Astrocyte (in vitro differentiated cells and primary cell): Measurements from ENCODE around the gene KRT222. TPM values are rescaled to one million over a fixed set of nuclear protein-coding genes. Genes with fewer than 3 reads are reported as not detected.

ENCODE experiments used
- DNase-seq: peaks from one replicate; pipeline ENCODE4 v3.0.0-alpha.2; 2010; ENCODE audit warnings: low read depth
- FAIRE-seq: peaks from 2 replicates; lab custom pipeline; 2011; peaks lifted over from hg19 to GRCh38; lab: Jason Lieb, UNC
- H2AFZ ChIP-seq: 2 replicates; pipeline ENCODE4 v1.6.0; 2012; ENCODE audit warnings: low read depth, low read length, inconsistent platforms
- H3K27ac ChIP-seq: 2 replicates; pipeline ENCODE4 v1.5.1; 2011; ENCODE audit warnings: low read depth, low read length, inconsistent platforms
- H3K27me3 ChIP-seq: 2 replicates; pipeline ENCODE4 v1.6.0; 2011; ENCODE audit warnings: low read length, inconsistent platforms; ENCODE audit not compliant: insufficient read depth
- H3K36me3 ChIP-seq: 2 replicates; pipeline ENCODE4 v1.5.1; 2011; ENCODE audit warnings: low read length, inconsistent platforms; ENCODE audit not compliant: insufficient read depth
- H3K4me1 ChIP-seq: 2 replicates; pipeline ENCODE4 v1.5.1; 2011; ENCODE audit warnings: low read length, inconsistent platforms; ENCODE audit not compliant: insufficient read depth
- H3K4me2 ChIP-seq: 2 replicates; pipeline ENCODE4 v1.6.0; 2012; ENCODE audit warnings: low read length, inconsistent platforms
- H3K4me3 ChIP-seq: 2 replicates; pipeline ENCODE4 v1.5.1; 2011; ENCODE audit warnings: low read depth, mild to moderate bottlenecking, low read length, inconsistent platforms; ENCODE audit not compliant: insufficient read depth
- H3K79me2 ChIP-seq: 2 replicates; pipeline ENCODE4 v1.6.0; 2012; ENCODE audit warnings: mild to moderate bottlenecking, low read length, inconsistent platforms; ENCODE audit not compliant: insufficient read depth
- H3K9ac ChIP-seq: 2 replicates; pipeline ENCODE4 v1.6.0; 2012; ENCODE audit warnings: mild to moderate bottlenecking, low read length, inconsistent platforms
- H3K9me3 ChIP-seq: 2 replicates; pipeline ENCODE4 v1.5.1; 2012; ENCODE audit warnings: low read depth, mild to moderate bottlenecking, low read length, inconsistent platforms; ENCODE audit not compliant: insufficient read depth
- H4K20me1 ChIP-seq: 2 replicates; pipeline ENCODE4 v1.6.0; 2012; ENCODE audit warnings: low read length, inconsistent platforms; ENCODE audit not compliant: insufficient read depth
- H3K27ac Mint-ChIP-seq: one replicate; pipeline ENCODE4 v1.8.0; 2021; ENCODE audit warnings: mild to moderate bottlenecking, mixed read lengths; ENCODE audit not compliant: unreplicated experiment
- H3K27me3 Mint-ChIP-seq: one replicate; pipeline ENCODE4 v1.8.0; 2021; ENCODE audit warnings: low read depth, mixed read lengths; ENCODE audit not compliant: unreplicated experiment
- H3K36me3 Mint-ChIP-seq: one replicate; pipeline ENCODE4 v1.8.0; 2021; ENCODE audit warnings: low read depth, mixed read lengths; ENCODE audit not compliant: unreplicated experiment
- H3K4me1 Mint-ChIP-seq: one replicate; pipeline ENCODE4 v1.8.0; 2021; ENCODE audit warnings: low read depth, mixed read lengths; ENCODE audit not compliant: unreplicated experiment
- H3K4me3 Mint-ChIP-seq: one replicate; pipeline ENCODE4 v1.8.0; 2021; ENCODE audit warnings: mild to moderate bottlenecking, moderate library complexity, mixed read lengths; ENCODE audit not compliant: unreplicated experiment
- H3K9me3 Mint-ChIP-seq: one replicate; pipeline ENCODE4 v1.8.0; 2021; ENCODE audit warnings: mild to moderate bottlenecking, mixed read lengths; ENCODE audit not compliant: unreplicated experiment
- EZH2 ChIP-seq: IDR thresholded peaks from 2 replicates; pipeline ENCODE4 v1.6.1; 2012; ENCODE audit warnings: mild to moderate bottlenecking, low read length, inconsistent platforms; ENCODE audit not compliant: insufficient read depth
- total RNA-seq: library from RNA; stranded (reverse); gene quantifications from 2 replicates; pipeline ENCODE4 v1.2.1, GENCODE V29; 2021
- TF ChIP-seq, protein P1 (sequence below): IDR thresholded peaks from 2 replicates; pipeline ENCODE4 v1.5.1; 2011; ENCODE audit warnings: low read depth, mild to moderate bottlenecking, inconsistent platforms, low read length, moderate library complexity; ENCODE audit not compliant: insufficient read depth

The KRT222 gene
- total RNA-seq, 1 donor from 2014 or later: 0.14 TPM

DNA sequence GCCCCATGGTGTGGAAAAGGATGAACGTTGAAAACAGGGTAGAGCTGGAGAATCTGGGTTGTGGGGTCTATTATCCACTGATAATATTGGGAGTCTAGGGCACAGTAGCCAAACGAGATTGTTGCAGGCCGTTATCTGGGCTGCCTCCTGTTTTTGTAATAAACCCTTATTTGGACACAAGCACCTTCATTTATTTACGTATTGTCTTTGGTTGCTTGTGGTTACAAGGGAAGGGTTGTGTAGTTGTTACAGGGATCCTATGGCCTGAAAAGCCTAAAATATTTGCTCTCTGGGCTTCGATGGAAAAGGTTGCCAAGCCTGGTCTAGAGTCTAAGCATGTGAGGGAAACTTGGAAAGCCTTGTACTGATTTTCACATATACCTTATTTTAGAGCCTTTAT is 13.0 kb downstream of the KRT222 start:
- Mint-ChIP-seq H3K4me3 (no peak overlapping the region), H3K27ac (no peak overlapping the region), H3K27me3 (no peaks in the 10 kb centered on the region), H3K36me3 (no peaks in the 10 kb centered on the region), H3K4me1 (peaks cover 3% of the 10 kb centered on the region), H3K9me3 (no peaks in the 10 kb centered on the region)
- H3K79me2 ChIP-seq: peaks cover 15% of the 10 kb centered on the region
- no peak overlapping the region for H3K27ac ChIP-seq
- FAIRE-seq: no peak
- no peaks in the 10 kb centered on the region for H3K36me3 ChIP-seq
- H3K9me3 ChIP-seq: no peaks in the 10 kb centered on the region
- H3K27me3 ChIP-seq: peaks cover 2% of the 10 kb centered on the region
- no peak for DNase-seq
- peaks cover 9% of the 10 kb centered on the region for H3K4me1 ChIP-seq
- no peaks in the 10 kb centered on the region for H4K20me1 ChIP-seq
- TF ChIP-seq, protein P1, sequence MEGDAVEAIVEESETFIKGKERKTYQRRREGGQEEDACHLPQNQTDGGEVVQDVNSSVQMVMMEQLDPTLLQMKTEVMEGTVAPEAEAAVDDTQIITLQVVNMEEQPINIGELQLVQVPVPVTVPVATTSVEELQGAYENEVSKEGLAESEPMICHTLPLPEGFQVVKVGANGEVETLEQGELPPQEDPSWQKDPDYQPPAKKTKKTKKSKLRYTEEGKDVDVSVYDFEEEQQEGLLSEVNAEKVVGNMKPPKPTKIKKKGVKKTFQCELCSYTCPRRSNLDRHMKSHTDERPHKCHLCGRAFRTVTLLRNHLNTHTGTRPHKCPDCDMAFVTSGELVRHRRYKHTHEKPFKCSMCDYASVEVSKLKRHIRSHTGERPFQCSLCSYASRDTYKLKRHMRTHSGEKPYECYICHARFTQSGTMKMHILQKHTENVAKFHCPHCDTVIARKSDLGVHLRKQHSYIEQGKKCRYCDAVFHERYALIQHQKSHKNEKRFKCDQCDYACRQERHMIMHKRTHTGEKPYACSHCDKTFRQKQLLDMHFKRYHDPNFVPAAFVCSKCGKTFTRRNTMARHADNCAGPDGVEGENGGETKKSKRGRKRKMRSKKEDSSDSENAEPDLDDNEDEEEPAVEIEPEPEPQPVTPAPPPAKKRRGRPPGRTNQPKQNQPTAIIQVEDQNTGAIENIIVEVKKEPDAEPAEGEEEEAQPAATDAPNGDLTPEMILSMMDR: no peak
- H3K4me3 ChIP-seq: no peak overlapping the region
- no peak overlapping the region for H2AFZ ChIP-seq
- no peak overlapping the region for H3K9ac ChIP-seq
- no peak overlapping the region for H3K4me2 ChIP-seq

DNA sequence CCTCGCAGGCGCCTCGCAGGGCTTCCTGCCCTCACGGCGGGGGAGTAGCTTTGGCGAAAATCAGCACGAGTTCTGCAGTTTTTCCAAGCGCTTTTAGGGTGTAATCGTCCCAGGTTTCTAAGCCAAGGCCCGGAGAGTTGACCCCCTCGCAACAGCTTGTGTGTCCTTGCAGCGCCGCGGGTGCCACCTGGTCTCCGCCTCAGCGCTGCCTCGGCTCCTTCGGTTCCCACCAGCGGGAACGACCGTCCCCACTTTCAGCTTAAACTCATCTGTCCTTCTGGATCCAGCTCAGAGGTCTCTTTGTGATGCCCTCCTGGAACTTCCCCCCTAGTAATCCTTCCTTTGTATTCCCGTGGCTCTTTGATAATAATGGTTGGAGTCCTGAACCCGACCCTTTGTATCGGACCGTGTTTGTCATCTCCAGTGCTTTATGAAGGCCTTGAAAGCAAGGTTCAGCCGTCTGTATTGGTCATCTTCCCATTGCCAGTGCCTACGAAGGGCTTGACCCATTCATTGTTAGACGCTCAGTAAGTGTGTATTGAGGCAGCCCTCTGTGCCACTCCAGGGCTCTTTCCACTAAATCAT is 16.5 kb downstream of the KRT222 start:
- H3K27ac Mint-ChIP-seq: peak overlapping the region; percentile 99
- H3K9ac ChIP-seq: peak overlapping the region; percentile 99
- no peaks in the 10 kb centered on the region for H3K27me3 ChIP-seq
- H3K4me3 Mint-ChIP-seq: peak overlapping the region; percentile 85
- peak overlapping the region; percentile 85 for H3K4me2 ChIP-seq
- H4K20me1 ChIP-seq: no peaks in the 10 kb centered on the region
- TF ChIP-seq EZH2: no peak
- TF ChIP-seq, protein P1: no peak
- peaks cover 15% of the 10 kb centered on the region for H3K36me3 ChIP-seq
- peak overlapping the region; percentile 98 for H3K27ac ChIP-seq
- no peaks in the 10 kb centered on the region for H3K9me3 Mint-ChIP-seq
- no peaks in the 10 kb centered on the region for H3K27me3 Mint-ChIP-seq
- peak overlapping the region; percentile 92 for H2AFZ ChIP-seq
- H3K4me3 ChIP-seq: peak overlapping the region; percentile 96
- peaks cover 50% of the 10 kb centered on the region for H3K79me2 ChIP-seq
- peaks cover 12% of the 10 kb centered on the region for H3K4me1 Mint-ChIP-seq
- FAIRE-seq: no peak
- DNase-seq: peak; percentile 18
- H3K36me3 Mint-ChIP-seq: peaks cover 2% of the 10 kb centered on the region
- H3K9me3 ChIP-seq: no peaks in the 10 kb centered on the region
- peaks cover 19% of the 10 kb centered on the region for H3K4me1 ChIP-seq

DNA sequence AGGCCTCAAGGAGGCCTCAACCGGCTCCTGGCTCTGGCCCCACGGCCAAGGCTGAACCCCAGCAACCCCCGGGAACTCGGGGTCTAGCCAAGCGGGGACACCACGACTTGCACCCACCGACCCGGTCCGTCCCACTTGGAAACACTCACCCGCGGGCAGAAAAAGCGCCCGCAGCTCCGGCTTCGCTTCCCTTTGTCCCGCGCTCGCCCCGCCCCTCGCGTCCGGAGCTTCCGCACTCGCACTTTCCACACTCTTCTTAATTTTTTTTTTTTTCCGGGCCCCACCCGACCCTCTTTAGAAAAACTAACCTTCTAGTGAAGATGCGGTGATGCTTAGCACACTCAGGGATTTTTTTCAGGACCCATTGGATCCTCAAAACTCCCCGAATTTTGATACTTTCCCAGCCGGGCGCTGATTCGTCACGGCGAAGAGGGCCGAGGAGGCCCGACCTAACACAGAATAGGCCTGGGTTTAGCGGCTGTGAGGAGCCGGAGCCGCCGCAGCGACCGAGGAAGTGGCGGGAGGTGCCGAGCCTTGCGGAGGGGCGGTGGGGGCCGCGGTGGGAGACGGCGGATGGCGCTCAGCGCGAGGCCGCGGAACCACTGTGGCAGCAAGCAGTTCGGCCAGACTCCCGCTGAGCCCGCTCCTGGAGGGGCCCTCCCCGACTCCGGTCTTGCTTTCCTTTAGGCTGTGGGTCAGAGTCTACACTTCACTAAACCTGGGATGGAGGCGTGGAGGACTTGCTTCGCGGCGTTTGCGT is 17.2 kb downstream of the KRT222 start, which contains the start of gene SMARCE1:
Gene SMARCE1 (minus strand): TSS at position 195 of the 760 bp plus-strand sequence. CDS start 2,016 bp downstream, outside the sequence.
- peaks cover 19% of the 10 kb centered on the region for H3K4me1 ChIP-seq
- Mint-ChIP-seq H3K27me3 (no peaks in the 10 kb centered on the region), H3K4me3 (peak within 1 kb of the TSS; percentile 85), H3K4me1 (peaks cover 12% of the 10 kb centered on the region), H3K27ac (peak within 1 kb of the TSS; percentile 99), H3K36me3 (peaks cover 2% of the 10 kb centered on the region), H3K9me3 (no peaks in the 10 kb centered on the region)
- peak within 1 kb of the TSS; percentile 96 for H3K4me3 ChIP-seq
- FAIRE-seq: no peak
- no peaks in the 10 kb centered on the region for H4K20me1 ChIP-seq
- peak within 1 kb of the TSS; percentile 85 for H3K4me2 ChIP-seq
- H3K9me3 ChIP-seq: no peaks in the 10 kb centered on the region
- TF ChIP-seq, protein P1: no peak
- no peak for TF ChIP-seq EZH2
- H3K9ac ChIP-seq: peak within 1 kb of the TSS; percentile 99
- H3K36me3 ChIP-seq: peaks cover 15% of the 10 kb centered on the region
- H3K27me3 ChIP-seq: no peaks in the 10 kb centered on the region
- H2AFZ ChIP-seq: peak within 1 kb of the TSS; percentile 92
- H3K79me2 ChIP-seq: peaks cover 57% of the 10 kb centered on the region
- peak within 1 kb of the TSS; percentile 98 for H3K27ac ChIP-seq
- peak; percentile 71 for DNase-seq
